CD4-positive, alpha-beta T cell treated with Interleukin-15 for 4 hours (primary cell): Measurements from ENCODE around the gene PLXNA4.
"Not testable (repeated sequence)": the region's sequence is repeated elsewhere in the genome, so short reads cannot be mapped to it uniquely, and the experiment has no call there.

Experiments
- DNase-seq: peaks from one replicate; pipeline ENCODE4 v3.0.0-alpha.2; 2020; ENCODE audit warnings: low spot score

Gene PLXNA4

DNA sequence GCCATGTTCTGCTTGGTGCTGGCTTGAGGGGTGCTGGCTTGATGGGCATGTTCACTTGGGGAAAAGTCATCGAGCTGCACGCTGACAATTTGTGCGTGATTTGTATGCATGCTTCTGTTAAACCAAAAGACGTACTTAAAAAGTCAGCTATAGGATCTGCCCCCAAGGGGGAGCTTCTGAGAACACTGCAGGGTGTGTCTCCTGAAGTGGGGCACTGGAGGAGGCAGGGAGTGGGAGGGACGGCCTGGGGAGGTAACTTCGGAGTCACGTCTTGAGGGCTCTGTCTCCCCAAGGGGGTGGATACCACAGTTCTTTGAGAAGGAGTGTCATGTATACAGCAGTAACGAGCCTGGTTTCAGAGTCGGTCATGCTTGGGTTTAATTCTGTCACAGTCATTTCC lies 406.5 kb downstream of the PLXNA4 start:
- DNase-seq = no peak

DNA sequence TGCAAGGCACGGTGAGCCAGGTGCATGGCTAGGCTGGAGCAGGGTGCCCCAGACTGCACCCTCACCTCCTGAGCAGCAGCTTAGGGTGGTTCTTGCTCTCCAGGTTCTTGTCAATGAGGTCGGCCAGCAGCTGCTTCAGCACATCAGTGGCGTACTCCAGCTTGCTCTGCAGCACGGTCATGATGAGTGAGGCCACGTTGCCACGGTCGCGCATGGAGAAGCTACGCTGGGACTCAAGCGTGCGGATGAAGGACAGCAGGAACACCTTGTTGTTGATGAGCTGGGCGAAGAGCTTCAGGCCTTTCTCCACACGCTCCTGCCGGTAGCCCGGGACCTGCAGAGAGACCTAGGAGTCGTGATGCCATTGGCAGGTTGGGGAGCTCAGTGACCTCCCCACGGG lies 408.0 kb downstream of the PLXNA4 start:
- no peak for DNase-seq

DNA sequence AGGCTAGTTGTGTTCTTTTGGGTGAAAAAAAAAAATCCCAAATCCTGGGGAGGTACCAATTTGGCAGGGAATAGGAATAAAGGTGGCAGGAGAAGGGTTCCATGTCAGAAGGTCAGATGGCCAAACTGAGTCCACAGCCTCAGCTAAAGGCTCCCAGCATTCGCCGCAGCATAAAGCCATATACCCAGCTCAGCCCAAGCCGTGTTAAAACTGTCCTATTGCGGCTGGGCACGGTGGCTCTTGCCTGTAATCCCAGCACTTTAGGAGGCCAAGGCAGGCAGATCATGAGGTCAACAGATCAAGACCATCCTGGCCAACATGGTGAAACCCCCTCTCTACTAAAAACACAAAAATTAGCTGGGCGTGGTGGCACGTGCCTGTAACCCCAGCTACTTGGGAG lies 410.6 kb downstream of the PLXNA4 start:
- not testable (repeated sequence) for DNase-seq

DNA sequence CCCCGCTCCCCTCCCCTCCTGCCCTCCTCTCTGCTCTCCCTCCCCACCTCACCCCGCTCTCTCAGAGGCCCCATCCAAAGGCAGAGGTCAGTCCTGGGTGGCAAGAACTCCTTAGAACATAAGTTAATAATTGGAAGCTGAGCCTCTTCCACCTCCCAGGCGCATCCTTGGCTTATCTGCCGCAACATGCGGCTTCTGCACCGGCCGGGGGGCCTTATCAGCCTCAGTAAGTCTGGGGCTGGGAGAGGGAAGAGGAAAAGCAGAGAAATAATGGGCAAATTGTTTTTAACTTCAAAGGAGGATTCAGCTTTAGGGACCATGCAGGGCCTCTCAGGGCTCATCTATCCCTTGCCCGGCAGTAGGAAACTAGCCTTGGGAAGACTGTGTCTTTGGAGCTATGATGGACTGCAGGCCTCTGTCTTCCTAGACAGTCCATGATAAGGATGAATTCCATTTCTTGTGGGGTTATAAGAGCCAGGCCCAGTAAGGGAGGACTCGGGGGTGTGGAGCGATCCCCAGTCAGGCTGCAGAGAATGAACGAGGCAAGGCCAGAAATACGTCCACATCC lies 411.6 kb downstream of the PLXNA4 start:
- no peak for DNase-seq

DNA sequence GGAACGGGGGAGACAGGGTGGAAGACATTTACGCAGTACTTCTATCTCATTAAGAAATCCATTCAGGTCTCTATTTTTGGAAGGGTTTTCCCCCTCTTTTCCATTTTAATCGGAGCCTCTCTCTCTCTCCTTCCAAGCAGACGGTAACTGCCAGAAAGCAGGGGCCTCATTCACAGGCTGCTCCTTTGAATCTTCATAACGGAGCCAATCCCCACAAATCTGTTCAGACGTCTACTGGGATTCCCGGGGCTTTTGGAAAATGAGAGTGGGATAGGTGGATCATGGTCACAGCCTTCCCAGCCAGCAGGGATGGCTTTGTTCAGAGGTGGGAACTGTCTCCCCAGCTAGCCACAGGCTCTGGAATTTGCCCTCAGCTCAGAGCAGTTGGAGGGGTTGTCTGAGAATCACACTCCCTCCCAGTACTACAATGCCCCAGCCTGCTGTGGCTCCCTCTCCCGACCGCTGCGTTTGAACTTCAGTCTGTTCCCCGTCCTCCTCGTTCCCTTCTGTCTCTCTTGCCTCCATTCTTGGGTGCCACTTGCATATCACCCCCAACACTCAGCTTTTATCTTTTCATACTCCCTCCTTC lies 413.6 kb downstream of the PLXNA4 start:
- no peak for DNase-seq

DNA sequence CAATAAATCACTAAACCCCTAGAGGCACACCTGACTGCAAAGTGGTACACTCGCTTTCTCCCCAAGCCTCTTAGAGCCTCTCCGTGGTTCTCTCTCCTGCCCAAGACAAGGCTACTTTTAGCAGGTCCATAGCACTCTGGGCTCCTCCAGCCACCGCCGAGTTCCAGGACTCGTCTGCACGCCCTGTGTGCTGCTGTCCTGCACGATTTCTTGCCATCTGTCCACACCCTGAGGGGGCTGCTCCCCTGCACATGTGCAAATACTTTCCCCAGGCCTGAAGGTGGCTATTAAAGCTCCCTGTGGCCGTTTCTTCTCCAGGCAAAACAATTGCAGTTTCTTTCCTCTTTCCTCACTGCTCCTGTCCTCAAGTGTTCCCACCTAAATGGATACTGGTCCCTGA lies 414.3 kb downstream of the PLXNA4 start:
- no peak for DNase-seq

DNA sequence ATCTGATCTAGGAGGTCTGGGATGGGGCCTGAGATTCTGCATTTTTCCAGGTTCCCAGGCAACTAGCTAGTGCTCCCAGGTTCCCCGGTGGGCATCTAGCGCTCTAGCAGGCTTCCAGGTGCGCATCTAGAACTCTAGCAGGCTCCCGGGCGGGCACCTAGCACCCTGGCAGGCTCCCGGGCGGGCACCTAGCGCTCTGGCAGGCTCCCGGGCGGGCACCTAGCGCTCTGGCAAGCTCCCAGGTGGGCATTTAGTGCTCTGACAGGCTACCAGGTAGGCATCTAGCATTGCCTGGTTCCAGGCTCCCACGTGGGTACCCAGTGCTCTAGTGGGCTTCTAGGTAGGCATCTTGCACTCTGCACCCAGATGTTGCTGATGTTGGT lies 414.7 kb downstream of the PLXNA4 start:
- no peak for DNase-seq

DNA sequence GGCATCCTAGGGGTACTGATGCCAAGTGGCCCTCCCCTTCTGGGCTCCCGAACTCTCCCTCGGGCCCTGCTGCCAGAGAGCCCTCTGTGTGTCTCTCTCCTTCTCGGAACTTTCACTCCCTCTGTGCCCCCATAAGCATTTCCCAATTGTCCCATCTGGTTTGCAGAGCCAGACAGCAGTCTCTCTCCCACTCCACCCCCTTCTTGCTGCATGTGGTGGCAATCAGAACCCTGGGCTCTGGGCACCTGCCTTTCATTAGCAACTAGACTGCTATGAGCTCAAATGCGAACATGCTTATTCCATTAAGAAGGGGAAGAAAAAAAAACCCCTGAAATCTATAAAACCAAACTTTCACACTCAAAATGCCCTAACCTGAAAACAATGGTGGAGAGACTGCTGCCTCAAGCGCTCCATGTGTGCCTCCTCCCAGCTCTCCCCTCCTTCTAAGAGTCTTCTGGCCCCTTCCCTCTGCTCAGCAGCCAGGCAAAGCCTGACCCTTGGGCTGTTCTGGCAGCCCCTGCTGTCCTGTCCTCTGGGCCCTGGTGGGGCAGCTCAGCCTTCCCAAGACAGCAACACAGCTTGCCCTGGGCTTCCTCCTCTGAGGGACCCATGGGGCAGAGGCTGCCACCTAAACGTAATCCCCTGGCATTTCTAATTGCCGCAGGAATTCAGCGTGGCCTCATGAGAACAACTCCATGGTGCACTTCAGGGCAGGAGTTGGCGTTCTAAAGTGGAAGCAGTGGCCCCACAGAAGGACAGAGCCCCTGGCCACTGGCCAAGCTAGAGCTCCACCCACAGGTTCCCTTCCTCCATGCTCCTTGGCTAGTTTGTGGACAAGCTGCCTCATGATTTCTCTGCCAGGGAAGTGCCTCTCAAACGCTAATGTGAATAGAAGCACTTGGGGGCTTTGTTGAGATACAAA lies 415.4 kb downstream of the PLXNA4 start:
- no peak for DNase-seq

DNA sequence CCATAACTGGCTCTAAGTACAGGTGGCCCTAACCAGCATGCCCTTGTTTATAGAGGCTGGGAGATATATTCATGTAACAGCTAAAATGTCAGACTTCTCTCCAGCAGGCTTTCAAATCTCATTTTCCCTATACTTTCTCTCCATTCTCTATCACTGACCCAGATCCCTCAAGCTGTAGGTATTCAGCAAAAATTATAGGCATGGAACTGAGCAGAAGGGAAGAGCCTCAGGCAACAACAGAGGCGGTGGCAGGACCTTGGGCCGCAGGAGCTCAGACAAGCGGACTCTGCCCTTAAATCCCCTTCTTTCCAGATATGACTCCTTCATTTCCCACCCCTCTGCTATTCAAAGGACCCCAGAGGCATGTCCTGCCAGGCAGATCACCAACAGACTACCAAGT lies 417.4 kb downstream of the PLXNA4 start:
- DNase-seq = no peak

DNA sequence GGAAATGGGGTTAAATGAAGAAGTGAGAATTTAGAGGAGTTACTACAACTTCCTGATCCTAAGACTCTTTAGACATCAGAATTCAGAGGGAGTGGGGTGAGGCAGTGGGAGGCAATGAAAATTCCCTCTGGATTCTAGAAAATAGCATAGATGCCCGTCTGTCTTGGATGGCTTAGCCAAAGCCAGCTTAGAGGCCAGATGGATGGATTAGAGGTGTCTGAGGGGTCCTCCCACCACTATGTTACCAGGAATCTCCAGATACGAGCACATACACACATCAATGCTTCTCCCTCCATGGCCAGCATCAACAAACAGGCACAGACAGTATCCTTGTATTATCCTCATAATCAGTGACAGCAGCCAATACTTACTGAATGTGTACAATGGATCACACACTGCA lies 418.1 kb downstream of the PLXNA4 start:
- no peak for DNase-seq

DNA sequence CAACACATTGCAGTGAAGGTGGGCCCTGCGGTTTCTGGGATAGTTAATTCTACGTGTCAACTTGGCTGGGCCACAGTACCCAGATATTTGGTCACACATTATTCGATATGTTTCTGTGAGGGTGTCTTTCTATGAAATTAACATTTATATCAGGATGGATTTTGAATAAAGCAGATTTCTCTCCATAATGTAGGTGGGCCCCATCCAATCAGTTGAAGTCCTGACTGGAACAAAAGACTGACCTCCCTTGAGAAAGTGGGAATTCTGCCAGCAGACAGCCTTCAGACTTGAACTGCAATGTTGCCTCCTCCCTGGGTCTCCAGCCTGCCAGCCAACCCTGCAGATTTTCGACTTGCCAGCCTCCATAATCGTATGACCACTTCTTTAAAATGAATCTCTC lies 420.6 kb downstream of the PLXNA4 start:
- DNase-seq = no peak

DNA sequence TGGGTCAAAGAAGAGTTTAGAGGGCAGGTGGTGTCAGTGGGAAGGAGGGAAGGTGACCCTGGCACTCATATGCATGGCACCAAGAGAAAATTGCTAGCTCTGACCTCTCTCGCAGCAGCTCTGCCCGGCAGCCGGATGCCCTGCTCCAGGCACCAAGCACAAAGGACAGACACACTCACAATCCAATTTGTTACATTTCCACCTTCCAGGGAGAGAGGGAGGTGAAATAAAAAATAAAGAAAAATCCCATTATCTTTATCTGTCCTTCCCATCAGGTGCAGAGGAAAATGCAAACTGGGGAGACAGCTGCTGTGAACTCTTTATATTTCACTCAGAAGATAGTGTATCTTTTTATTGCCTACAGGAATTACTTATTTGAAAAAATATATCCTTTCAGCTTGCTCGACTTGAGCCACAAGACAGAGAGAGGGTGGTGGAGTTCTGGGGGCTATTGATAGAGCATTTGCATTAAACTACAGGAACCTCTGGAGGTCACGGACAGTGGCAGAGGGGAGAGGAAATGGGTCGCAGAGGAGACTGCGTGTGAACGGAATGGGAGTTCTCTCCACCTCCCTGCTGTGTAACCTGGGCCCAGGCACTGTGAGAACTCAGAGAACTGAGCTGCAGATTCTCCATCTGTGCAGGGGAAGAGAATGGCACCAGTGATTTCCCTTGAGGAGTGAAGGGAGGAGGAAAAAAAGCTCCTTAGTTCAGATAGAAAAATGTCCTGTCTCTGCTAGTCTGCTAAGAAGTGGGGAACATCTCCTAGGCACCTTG lies 421.4 kb downstream of the PLXNA4 start:
- DNase-seq = no peak

DNA sequence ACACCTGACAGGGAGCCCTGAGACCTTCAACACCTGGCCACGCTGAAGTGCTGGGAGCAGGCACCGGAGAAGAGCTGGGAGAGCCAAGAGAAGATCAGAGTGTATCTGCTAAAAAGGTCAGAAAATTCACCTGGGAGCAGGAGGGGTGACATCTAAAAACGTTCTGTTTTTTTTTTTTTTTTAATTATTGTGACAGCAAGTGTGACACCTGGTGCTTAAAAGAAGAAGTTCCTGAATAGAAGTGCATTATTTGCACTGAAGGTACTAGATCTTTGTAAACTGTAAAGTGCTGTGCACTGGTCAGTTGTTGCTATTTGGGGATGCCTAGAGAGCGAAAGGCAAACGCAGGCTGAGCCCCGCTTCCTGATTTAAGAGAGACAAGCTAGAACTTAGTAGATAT lies 422.0 kb downstream of the PLXNA4 start:
- no peak for DNase-seq

DNA sequence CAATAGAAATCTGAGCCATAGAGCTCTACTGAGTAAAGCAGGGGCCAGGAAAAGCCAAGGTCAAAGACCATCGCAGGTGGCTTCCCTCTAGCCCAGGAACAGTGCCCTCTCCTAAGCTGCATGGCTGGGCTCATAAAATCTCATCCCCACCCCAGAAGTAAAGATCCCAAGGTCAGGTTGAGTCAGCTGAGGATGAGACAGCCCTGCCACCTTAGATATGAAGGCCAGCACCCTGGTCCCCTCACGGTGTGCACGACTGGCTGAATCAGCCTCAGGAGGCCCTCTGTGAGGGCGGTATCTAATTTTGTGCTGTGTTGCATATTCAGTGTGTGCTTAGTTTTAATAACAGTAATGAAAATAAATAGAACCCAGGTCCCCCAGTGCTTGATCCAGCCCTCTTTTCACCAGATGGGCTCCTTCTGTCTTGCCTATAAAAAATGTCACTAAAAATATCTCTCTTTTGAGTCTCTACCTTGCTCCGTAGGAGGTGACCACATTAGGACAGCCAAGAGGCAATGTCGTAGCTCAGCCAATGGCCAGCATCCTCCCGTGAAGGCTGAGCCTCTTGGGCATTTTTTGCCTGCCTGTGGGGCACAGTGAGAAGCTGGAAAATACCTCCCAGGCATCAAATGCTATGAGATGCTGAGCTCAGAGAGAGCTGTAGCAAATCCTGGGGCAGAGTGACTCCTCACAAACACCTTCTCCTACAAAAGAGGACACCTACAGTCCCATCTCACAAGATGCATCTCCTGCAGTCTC lies 424.0 kb downstream of the PLXNA4 start:
- no peak for DNase-seq

DNA sequence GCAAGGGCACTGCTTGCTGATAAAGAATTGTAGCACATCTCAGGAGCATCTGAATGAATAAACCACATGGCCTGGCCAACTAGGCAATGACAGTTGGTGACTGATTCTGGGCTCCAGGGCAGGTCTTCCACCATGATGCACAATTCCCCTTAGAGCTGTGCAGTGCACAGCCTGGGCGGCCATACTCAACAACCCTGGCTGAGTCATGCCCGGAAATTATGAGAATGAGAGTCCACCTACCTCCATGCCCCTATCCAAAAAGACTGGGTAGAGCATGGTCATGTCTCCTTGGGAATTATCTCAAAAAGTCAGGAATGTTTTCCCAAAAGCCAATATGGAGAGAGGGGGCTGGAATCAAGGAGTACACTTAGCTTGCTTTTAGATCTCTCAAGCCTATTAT lies 425.6 kb downstream of the PLXNA4 start:
- no peak for DNase-seq

DNA sequence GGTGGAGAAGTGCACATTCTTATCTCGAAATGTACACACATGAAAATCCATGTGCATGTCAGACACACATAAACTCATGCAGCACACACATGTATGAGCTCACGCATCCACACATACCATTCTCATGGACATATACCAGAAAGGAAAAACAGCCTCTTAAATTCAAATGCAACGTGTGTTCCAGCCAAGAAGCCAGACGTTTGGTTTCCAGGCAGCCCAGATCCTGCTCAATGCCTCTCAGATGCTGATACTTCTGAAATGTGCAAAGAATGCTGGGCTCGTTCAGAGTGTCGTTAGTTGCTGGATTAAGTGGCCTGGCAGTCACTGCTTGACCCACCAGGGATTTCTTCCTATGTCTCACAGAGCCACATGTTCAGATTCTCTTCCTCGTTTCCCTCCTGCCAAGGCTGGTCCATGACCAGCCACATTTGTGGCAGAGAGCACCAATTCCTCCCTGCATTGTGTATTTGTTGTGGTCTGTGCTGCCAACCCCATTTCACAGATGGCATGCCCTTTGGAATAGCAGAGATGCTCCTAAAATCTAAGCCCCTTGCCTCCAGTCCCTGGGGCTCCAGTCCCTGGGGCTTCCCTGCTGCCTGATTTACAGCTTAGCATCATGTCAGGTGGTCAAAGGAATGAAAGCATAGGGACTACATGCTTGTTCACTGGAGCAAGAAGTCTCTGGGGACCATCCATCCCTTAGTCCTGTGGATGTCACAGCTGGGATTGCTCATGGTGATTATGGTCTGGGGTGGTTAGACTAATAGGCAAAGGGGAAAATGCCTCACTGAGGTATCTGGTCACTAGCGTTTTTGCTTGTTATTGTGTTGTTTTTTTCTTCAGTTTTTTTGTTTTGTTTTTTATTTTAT lies 426.6 kb downstream of the PLXNA4 start:
- no peak for DNase-seq

DNA sequence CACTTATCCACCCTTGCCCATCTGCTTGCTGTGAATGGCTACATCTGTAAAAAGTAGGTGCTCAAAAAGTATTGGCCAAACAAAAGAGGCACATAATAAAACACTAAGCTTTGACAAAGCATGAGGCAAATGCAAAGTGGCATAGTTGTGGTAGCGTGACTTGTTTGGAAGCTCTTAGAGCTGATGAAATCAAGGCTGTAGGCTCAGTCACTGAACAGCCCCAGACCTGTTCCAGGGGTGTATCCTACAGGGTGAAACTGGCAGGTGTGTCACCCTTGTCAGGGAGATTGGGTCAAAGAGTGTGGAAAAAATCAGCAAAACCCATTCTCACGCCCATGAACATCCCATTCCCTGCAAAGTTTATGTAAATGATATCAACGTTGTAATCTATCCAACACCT lies 427.4 kb downstream of the PLXNA4 start:
- DNase-seq = no peak

DNA sequence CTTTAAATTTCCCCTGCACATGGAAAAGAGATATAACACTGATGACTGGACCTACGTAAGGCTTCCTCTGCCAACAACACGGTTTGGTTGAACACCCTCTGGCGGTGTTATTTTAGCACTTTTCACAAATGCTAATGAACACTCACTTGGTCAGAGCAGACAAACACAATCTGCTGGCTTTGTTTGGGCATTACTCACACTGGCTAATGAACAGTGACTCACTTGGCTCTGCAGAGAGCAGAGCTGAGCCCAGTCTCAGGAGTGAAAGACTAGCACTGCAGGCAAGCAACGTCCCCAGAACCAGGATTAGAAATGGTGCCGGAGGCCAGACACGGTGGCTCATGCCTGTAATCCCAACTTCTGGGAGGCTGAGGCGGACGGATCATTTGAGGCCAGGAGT lies 430.8 kb downstream of the PLXNA4 start:
- no peak for DNase-seq

DNA sequence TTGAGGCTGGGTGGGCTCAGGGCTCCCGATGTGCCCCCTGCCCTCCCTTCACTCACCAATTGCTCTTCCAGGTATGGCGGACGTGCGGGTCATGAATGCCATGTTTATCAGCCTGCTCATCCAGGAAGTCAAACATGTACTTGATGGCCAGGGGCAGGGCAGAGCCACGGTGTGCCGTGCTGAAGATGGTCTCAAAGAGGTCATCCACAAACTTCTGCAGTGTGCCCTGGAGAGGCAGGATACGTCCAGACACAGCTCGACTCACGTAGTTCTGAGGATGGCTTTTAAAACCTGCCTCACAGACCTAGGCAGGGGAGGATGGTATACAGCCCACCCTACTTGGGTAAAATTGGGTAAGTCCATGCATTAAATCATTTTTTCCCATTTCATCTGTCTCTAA lies 431.2 kb downstream of the PLXNA4 start:
- no peak for DNase-seq

DNA sequence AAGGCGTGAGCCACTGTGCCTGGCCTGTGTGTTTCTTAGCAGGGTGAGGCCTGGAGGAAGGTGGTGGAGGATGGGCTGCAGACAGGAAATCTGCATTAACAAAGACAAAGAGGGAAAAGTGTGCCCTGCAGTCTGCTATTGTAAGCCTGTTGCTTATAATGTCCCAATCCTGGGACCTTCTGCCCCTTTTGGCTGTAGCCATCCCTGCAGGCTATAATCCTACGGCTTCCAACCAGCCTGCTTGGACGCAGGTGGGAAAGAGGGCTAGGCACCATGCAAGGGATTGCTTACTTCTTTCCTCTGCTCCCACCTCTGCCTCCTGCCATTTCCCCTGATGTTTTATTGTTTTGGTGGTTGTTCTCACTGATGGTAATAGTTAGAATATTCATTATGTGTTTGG lies 434.3 kb downstream of the PLXNA4 start:
- DNase-seq = no peak

DNA sequence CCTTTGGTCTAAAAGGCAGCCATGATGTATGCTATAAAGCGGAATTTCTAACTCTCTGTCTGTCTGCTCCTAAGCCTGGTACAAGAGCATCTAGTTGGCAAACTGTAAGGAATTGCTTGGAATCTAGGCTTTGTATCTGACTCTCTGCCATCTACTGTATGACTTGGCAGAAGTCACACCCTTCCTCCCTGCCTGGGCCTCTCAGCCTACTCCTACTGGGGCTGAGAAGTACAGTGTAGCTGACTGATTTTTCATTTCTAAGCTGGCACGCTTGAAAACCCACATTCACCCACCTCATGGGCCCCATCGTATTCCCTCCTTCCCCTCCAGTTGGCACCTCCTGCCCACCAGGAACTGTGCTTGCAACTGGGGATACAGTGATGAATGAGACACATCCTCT lies 435.2 kb downstream of the PLXNA4 start:
- no peak for DNase-seq
